ENCODE data around the gene SYT15B.
"Not testable (repeated sequence)": the region's sequence is repeated elsewhere in the genome, so short reads cannot be mapped to it uniquely, and the experiment has no call there.

Gene SYT15B

GRCh38 chr10:47763554-47764175 is at the start of gene SYT15B:
Gene SYT15B (minus strand): TSS chr10:47763592. CDS start chr10:47762640, 952 bp downstream.
- not testable (repeated sequence) for H3K4me3 ChIP-seq (ENCODE audit: low read depth, low read length)

DNA sequence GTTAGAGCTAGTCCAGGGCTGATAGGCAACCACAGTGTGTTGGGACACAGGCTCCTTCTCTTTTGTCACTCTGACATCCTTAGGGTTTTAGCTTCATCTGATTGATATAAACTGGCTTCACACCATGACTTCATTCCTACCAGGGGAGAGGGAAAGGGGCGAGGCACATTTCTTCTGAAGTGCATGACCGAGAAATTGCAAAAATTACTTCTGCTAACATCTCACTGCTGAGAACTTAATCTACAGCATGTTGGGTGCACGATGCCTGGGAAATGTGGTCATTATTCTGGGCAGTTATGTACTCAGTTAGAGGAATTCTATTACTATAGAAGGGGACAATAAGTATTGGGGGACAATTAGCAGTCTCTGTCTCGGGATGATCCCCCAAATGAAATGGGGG is 16.2 kb upstream of the SYT15B start:
- not testable (repeated sequence) for H3K4me3 ChIP-seq (ENCODE audit: low read depth, low read length)

DNA sequence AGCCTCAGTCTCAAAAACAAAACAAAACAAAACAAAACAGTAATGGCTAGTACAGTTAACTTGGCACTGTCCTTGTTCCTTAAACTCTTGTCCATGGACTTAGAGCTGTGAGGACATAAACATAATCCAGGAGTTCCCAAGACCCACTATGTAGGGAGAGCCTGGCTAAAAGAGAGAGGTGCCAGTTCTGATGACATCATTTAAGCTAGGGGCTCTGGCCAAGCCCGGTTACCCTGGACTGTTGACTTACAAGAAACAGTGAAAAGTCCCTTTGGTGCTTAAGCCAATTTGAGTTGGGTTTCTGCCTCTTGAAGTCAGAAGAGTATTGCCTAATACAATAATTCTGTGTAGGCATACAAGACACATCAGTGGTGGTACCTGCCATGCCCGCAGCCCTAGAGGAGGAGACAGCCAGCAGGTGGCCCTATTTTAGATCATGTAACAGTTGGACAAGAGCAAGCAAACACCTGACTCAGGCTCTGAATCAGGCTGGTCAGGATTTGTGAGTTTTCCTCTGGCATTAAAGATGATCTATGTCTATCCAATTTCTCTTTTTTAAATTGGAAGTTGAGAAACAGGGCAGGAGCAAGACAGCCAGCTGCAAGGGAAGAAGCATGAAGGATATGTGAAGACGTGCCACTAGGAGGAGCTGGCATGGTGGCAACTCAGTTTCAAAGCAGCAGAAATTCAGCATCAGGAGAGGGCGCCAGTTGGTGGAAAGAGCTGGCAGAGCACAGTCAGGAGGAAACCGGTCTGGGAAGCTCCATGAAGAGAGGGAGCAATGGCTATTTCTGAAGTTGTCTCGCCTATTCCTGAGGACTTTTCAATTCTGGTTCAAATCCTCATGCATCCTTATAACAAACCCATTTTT is 12.2 kb upstream of the SYT15B start:
- not testable (repeated sequence) for H3K4me3 ChIP-seq (ENCODE audit: low read depth, low read length)

- not testable (repeated sequence) for H3K4me3 ChIP-seq (ENCODE audit: low read depth, low read length)
Observed at GRCh38 chr10:47770745-47771144, 7.4 kb upstream of the SYT15B start.

DNA sequence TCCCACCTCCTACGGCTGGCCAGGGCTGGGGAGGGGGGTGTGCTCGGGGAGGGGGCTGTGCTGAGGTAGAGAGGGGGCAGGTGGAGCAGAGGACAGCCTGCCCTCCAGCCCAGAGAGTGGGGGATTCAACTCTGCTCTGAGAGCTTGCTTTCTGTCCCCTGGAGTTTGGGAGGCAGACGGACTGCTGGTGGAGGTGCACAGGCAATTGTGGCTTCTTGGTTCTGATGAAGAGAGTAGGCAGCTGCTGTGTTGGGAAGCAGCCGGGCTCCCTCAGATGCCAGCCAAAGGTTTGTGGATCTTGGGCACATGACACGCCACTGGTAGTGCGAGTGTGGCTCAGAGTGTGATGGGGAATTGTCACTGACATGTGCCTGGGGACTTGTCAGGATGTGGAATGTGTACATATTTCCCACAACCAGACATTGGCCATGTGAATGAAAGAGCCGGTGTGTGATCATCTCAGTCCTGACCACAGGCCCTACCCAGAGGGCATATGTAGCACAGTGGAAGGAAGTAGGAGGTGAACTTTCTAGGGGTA is 5.3 kb upstream of the SYT15B start:
- not testable (repeated sequence) for H3K4me3 ChIP-seq (ENCODE audit: low read depth, low read length)

DNA sequence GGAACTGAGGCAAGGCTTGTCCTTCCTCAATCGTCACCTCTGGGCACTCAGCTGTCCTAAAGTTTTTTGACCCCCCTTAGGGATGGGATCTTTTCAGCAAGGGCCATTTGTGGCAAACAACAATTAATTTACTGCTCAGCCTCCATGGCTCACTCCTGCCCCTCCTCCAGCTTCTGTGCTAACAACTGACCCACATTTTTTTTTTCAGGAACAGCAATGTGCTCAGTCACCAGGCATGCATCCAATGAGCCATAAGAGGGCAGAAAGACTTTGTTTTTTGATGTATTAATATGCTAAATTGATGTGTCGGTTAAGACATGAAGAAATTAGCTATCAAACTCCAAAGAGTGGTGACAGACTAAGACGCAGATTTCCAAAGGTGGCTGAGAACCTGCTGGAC is 4.7 kb upstream of the SYT15B start:
- not testable (repeated sequence) for H3K4me3 ChIP-seq (ENCODE audit: low read depth, low read length)

- not testable (repeated sequence) for H3K4me3 ChIP-seq (ENCODE audit: low read depth, low read length)
Observed at GRCh38 chr10:47767236-47767635, 3.8 kb upstream of the SYT15B start.

- not testable (repeated sequence) for H3K4me3 ChIP-seq (ENCODE audit: low read depth, low read length)
Observed at GRCh38 chr10:47765232-47765631, 1.8 kb upstream of the SYT15B start.

- not testable (repeated sequence) for H3K4me3 ChIP-seq (ENCODE audit: low read depth, low read length)
Observed at GRCh38 chr10:47762674-47763553, 478 bp downstream of the SYT15B start.

- H3K4me3 ChIP-seq (ENCODE audit: low read depth, low read length): not testable (repeated sequence)
Observed at GRCh38 chr10:47758855-47759254, 4.5 kb downstream of the SYT15B start.

DNA sequence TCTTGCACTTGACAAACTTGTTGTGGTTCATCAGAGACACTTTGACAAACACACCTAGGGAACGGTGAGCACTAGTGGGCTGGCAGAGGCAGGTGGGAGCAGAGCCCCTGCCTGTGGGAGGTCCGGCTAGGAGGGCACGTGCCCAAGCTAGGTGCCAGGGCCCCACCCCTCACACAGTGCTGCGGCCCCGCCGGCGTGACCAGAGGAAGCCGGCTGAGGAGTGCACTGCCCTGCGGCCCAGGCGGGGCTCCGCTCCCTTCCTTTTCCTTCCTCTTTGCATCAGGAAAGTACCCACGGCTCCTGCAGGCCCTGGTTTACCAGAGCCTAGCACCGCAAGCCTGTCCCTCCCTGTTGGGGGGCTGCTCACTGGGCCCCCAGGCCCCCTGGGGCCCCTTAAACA is 7.2 kb downstream of the SYT15B start:
- not testable (repeated sequence) for H3K4me3 ChIP-seq (ENCODE audit: low read depth, low read length)

DNA sequence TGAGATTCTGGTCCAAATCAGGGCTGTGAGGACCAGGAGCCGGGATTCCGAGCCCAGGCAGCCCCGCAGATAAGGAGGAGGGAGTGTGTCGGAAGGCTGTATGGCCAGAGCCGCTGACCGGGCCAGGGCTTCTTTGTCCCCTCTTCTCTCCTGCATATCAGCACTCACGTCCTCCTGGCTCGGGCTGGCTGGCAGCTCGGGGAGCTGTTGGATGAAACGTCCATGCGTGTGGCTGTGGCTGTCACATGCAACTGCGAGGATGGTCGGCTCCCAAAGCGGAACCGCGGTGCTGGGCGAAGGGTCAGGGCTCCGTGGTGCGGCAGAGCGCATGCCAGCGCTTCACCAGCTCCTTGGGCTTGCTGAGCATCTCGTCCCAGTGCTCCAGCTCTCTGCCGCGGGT is 9.5 kb downstream of the SYT15B start:
- not testable (repeated sequence) for H3K4me3 ChIP-seq (ENCODE audit: low read depth, low read length)

- H3K4me3 ChIP-seq (ENCODE audit: low read depth, low read length): not testable (repeated sequence)
Observed at GRCh38 chr10:47753176-47753575, 10.2 kb downstream of the SYT15B start.

DNA sequence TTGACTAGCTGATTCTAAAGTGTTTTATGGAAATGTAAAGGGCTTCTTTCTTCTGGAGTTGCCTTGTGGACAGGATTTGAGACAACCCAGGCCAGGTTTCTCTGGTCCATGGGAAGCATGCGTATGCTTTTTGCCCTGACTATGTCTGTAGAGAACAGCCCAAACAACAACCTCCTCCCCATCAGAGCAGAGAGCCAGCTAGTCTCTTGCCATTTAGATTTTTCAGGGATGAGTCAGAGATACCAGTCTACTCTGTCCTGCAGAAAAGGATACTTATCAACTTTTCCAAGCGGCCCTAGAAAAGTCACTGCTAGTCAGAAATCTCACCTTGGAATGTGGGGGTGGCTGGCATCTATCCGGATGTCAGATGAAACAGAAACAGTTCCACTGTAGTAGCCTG is 11.6 kb downstream of the SYT15B start:
- not testable (repeated sequence) for H3K4me3 ChIP-seq (ENCODE audit: low read depth, low read length)

- H3K4me3 ChIP-seq (ENCODE audit: low read depth, low read length): not testable (repeated sequence)
Observed at GRCh38 chr10:47750360-47750759, 13.0 kb downstream of the SYT15B start.

DNA sequence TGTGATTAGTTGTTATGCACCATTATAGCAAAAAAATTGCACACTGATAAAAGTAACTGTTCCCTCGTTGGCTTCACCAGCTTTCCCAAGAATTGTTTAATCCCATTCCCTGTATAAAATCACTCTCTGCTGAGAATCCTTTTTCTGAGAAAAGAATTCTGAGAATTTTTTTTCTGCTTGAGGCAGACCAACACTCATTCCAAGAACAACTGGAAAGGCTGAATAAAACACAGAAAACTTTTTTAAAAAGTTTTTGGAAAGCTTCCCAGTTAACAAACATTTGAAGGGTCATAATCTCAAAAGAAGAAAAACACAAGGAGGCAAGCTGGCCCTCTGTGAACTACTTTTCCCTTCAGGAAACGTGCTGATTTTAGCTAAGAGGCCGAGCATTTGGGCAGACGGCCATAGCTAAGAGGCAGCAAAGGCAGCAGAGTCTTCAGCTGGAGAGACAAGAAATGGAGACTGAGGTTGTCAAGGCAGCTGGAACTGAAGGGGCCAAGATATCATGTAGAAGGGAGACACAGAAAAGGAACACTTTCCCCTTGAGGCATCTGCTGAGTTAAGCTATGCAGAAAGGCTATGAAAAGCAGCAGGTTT is 16.5 kb downstream of the SYT15B start:
- H3K4me3 ChIP-seq (ENCODE audit: low read depth, low read length): not testable (repeated sequence)

DNA sequence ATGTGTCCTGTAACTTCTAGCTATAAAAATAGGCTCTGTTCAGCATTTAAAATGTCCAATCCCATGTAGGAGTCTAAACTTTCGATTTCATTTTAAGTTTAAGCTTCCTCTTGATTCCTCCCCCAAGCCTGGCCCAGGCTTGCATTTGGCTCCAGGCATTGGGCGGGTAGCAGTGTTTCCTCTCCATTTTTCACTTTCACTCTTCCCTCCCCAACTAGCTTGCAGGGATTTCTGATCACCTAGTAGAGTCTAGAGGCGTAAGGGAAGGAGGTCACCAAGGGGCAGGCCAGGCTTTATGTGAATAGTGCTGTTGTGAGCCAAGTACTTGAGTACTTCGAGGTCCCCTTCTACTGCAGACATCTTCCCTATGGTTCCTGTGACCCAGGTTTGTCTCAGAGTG is 18.5 kb downstream of the SYT15B start:
- not testable (repeated sequence) for H3K4me3 ChIP-seq (ENCODE audit: low read depth, low read length)

DNA sequence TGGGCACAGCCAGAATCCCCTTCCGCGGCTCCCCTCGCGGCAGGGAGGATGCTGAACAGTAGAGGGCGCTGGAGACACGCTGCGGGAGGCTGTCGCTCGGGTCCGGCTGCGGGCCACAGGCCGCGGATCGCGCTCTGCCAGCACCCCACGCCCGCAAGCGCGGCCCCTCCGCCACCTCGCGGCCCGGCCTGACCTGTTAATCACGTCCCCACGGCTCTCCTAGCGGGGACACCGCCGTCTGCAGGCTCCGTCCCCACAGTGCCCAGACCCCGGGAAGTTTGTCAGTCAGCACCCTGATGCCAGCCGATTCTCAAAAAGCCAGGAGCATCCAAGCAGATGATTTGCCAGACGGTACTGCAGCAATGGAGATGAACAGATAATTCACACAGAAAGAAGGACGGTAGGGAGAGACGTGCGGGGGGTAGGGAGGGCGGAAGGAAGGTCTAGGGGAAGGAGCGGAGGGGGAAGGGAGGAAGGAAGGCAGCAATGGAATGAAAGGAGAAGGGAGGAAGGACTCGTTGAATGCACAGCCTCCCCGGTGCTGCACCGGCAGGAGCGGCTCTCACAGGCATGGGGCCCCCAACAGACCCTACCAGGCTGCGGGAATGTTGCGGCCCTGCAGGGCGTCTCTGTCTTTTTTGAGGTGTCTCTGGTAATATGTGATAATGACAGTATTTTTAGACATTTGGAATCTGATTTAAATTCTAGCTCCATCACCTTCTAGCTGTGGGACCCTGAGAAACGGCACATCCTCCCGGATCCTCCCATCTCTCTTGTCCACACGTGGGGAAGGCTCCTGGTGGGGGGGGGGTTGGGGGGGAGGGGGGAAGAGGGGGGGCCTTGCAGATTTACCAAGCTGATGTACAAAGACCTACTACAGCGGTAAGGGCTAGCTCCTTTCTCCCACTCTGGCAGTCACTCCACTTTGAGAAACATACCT is 19.5 kb downstream of the SYT15B start:
- H3K4me3 ChIP-seq (ENCODE audit: low read depth, low read length): not testable (repeated sequence)

DNA sequence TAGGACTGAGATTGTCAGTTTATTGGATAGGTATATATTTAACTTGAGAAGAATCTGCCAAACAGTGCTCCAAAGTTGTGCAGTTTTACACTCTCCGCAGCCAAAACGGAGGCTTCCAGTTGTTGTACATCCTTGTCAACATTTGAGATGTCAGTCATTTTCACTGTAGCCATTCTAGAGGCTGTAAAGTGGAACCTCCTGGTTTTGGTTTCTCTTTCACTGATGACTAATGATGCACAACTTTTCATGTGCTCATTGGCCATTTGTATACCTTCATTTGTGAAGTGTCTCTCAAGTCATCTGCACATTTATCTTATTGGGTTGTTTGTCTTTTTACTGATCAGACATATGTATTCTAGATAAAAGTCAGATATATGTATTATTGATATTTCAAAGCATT is 22.5 kb downstream of the SYT15B start:
- not testable (repeated sequence) for H3K4me3 ChIP-seq (ENCODE audit: low read depth, low read length)

Data from GM12875 (cell line).